LNCAP (cell line): ENCODE measurements around the gene PMCH.

Experiments used
- TF ChIP-seq, protein P1 (sequence below): fragments of 450-650 bp; IDR thresholded peaks from 2 replicates; pipeline ENCODE4 v1.5.1; 2017; ENCODE audit warnings: mild to moderate bottlenecking

The PMCH gene, protein sequence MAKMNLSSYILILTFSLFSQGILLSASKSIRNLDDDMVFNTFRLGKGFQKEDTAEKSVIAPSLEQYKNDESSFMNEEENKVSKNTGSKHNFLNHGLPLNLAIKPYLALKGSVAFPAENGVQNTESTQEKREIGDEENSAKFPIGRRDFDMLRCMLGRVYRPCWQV

DNA sequence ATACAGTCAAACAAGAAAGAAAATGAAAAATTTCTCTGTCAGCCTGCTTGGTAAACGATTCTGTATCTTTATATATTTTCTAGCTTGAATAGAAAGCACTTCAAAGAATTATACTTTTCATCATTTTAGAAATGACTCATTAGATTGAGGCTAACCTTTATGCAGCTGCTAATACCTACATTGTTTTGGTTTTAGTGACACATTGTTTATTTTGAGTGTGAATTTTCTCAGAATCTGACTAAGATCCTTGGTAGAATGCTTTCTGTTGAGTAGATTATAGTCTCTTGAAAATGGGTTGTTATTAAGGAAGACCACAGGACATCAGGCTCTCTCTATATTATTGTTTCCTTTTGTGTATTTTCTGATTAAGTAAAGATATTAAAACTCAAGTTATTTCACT, at the start of gene PMCH:
PMCH (minus strand) TSS at position 45 of the 400 bp plus-strand sequence. CDS start 63 bp downstream, outside the sequence.
- TF ChIP-seq, protein P1, sequence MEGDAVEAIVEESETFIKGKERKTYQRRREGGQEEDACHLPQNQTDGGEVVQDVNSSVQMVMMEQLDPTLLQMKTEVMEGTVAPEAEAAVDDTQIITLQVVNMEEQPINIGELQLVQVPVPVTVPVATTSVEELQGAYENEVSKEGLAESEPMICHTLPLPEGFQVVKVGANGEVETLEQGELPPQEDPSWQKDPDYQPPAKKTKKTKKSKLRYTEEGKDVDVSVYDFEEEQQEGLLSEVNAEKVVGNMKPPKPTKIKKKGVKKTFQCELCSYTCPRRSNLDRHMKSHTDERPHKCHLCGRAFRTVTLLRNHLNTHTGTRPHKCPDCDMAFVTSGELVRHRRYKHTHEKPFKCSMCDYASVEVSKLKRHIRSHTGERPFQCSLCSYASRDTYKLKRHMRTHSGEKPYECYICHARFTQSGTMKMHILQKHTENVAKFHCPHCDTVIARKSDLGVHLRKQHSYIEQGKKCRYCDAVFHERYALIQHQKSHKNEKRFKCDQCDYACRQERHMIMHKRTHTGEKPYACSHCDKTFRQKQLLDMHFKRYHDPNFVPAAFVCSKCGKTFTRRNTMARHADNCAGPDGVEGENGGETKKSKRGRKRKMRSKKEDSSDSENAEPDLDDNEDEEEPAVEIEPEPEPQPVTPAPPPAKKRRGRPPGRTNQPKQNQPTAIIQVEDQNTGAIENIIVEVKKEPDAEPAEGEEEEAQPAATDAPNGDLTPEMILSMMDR, result no peak

DNA sequence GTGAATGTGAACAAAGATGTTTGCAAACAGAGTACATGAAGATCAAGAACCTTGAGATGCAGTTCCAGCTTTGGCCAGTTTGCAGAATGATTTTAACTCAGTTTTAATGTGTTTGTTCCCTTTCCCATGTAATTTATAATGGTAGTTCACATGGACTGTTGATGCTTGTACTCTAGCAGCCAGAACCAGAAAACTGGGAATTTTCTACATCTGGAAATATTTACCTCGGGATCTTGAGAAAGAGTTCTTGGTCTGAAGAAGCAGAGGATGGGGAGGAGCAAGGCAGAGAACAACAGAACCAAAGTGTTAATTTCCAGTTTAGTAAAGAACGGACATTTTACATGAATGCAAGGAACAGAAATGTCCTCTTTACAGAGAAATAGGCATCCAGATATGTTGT, 37.0 kb upstream of the PMCH start:
- TF ChIP-seq, protein P1, result no peak

DNA sequence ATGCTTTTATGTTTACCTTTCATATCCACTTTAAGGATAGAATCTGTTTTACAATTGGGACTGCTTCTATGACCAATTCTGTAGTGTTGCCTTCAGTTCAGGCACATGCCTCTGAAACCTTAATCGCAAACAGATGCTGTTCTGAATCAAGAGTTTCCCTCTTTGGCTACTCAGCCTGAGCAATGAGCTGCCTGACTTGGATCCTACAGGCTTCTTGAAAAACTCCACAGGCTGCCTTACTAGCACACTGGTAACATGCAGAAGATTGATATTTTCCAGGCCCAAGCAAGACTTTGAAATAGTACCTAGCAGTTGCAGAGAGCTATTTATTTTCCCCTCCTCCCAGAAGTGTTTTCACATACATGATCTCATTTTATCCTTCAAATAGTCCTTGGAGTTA, 34.8 kb upstream of the PMCH start:
- TF ChIP-seq, protein P1, result no peak

DNA sequence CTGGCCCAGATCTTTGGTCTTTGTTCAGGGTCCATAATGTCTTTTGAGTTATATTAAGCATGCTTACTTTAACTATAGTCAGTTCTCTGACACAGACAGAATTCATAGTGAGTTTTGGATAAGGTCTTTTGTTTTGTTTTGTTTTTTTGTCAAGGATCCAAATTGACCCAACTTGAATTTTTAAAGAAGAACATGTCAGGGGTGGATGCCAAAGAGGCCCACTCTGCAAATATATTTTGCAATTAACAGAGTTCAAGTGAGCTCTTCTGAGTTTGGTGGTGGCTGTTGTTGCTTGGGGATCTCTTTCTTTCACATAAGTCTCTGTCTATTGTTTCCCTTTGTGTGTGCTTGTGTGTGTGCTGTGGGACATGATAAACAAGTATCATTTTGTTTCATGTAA, 34.4 kb upstream of the PMCH start:
- TF ChIP-seq, protein P1, result no peak

DNA sequence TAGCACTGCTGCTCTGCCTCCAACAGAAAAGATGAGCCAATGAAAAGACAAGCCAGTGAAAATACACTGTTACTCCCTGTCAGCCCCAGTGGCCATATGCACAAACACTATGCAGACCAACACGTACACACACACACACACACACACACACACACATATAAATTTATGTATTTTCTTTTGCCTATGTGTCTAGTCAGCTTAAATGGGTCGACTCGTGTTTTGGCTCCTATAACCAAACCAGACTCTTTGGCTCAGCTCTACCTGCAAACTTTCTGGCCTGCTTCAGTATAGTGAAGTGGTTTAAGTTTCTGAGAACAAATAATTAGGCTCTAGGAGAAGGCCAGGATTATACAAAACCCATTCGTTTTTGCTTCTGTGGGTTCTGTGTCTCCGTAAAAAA, 30.3 kb upstream of the PMCH start:
- TF ChIP-seq, protein P1, result no peak

DNA sequence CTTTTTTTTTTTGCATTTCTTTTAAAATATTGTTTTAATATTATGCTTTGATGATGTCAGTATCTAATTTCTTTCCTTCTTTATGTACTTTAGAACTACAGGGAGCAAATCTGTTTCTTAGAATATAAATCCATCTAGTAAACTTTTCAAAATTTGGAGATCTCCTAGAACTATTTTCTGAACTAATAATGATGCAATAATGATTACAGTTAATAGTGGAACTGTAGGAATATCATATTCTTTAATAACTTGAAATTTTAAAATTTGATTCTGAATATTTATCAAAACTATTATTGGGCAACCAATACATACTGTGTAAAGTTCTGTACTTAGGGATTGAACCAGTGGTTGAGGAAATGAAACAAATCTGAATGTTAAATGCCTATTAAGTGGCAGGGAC, 23.1 kb upstream of the PMCH start:
- TF ChIP-seq, protein P1, result no peak

DNA sequence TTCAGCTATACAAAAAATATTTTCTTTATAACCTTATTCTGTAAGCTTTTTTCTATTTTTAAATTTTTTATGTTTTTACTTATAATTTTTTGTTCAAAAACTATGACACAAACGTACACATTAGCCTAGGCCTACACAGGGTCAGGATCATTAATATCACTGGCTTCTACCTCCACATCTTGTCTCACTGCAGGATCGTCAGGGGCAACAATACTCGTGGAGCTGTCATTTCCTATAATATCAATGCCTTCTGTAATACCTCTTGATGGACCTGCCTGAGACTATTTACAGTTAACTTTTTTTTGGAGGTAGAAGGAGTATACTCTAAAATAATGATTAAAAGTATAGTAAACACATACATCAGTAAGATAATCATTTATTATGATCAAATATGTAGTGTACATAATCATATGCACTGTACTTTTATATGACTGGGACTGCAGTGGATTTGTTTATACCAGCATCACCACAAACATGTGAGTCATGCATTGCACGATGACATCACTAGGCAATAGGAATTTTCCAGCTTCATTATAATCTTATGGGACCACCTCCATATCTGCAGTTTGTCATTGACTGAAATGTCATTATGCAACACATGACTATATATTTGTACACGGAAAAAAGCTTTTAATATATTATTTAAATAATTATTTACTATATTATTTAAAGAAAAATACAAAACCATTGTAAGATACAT, 18.5 kb upstream of the PMCH start:
- TF ChIP-seq, protein P1, result no peak
